ENCODE measurements around the gene ABCC2. TPM values are rescaled to one million over a fixed set of nuclear protein-coding genes. Genes with fewer than 3 reads are reported as not detected.
"Not testable (repeated sequence)": the region's sequence is repeated elsewhere in the genome, so short reads cannot be mapped to it uniquely, and the experiment has no call there.

ABCC2 gene
- total and polyA plus RNA-seq, 3 donors from 2014 or later: 0.81 to 4.3 (median 2.7) TPM

DNA sequence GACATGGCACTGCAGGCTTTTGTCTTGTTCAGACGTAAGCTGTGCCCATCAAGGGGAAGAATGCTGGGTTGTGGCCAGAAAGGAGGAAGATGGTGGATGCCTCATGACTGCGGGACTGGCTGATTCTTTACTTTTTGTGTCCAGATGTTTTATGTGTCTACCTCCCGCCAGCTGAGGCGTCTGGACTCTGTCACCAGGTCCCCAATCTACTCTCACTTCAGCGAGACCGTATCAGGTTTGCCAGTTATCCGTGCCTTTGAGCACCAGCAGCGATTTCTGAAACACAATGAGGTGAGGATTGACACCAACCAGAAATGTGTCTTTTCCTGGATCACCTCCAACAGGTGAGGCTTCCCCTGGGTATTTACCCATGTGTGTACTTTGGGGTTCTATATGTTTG is 53.5 kb downstream of the ABCC2 start:
- Histone ChIP-seq H3K27me3 (no peaks in the 10 kb centered on the region), H3K27ac (no peak overlapping the region), H3K4me1 (no peaks in the 10 kb centered on the region), H3K4me3 (no peak overlapping the region), H3K36me3 (ENCODE audit: low read depth, missing control alignments) (no peaks in the 10 kb centered on the region), H3K9me3 (no peaks in the 10 kb centered on the region)
- intact Hi-C loops (cut with DNase I; ENCODE audit: low total_unique reads): no loop called here
- no peak for DNase-seq
- WGBS, 2 donors: 95 to 98% methylated on average over 8 of the region's 8 CpGs
- TF ChIP-seq POLR2A (IDR thresholded peaks at IDR 0.05): no peak
- TF ChIP-seq, protein P1, sequence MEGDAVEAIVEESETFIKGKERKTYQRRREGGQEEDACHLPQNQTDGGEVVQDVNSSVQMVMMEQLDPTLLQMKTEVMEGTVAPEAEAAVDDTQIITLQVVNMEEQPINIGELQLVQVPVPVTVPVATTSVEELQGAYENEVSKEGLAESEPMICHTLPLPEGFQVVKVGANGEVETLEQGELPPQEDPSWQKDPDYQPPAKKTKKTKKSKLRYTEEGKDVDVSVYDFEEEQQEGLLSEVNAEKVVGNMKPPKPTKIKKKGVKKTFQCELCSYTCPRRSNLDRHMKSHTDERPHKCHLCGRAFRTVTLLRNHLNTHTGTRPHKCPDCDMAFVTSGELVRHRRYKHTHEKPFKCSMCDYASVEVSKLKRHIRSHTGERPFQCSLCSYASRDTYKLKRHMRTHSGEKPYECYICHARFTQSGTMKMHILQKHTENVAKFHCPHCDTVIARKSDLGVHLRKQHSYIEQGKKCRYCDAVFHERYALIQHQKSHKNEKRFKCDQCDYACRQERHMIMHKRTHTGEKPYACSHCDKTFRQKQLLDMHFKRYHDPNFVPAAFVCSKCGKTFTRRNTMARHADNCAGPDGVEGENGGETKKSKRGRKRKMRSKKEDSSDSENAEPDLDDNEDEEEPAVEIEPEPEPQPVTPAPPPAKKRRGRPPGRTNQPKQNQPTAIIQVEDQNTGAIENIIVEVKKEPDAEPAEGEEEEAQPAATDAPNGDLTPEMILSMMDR (IDR thresholded peaks at IDR 0.05): no peak

DNA sequence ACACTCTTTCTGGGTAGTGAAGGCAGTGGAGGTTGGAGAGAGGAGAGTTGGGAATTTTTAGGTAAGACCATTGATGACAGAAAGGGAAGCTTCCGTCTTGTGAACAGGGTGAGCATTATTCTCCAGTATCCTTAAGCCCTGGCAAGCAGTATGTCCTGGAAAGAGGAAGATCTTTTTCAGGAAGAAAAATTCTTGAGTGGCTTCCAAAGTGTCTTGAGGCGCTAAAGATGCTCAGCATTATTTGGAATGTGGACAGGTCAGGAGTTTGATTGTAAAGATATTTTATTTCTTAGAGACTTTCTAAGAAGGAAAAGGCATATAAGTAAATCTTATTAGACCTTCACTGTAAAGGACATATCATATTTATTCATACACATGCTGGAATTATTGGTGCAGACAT is 54.3 kb downstream of the ABCC2 start:
- intact Hi-C loops (cut with DNase I; ENCODE audit: low total_unique reads): no loop called here
- 51 to 75% methylated on average over 2 of the region's 2 CpGs for WGBS, 2 donors

DNA sequence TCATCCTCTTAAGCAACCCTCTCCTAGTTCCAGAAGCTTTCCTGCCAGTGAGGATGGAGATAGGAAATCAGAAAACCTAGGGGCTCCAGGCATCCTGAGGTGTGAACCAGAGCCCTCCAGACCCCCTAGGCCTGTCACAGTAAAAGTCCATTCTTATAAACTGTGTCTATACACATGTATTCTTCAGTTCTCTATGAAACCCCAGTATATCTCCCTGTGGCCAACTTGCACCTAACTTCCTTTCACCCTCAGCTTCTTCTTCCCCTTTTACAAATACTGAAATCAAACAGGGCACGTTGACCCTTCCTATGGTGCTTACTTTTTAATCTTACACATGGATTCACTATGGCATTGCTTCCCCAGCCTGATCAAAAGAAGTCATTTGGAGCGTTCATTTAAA is 58.4 kb downstream of the ABCC2 start:
- not testable (repeated sequence) for H3K36me3 ChIP-seq (ENCODE audit: low read depth, missing control alignments)
- WGBS, 2 donors: 63 to 92% methylated on average over 2 of the region's 2 CpGs
- intact Hi-C loops (cut with DNase I; ENCODE audit: low total_unique reads): loop anchor here (10.0 kb wide), 1 partner anchor 204 kb away; no protein-coding TSS in a partner anchor

More for the DNA sequence above, 54.3 kb downstream of the ABCC2 start:
- no peaks in the 10 kb centered on the region for H3K9me3 ChIP-seq
- no peaks in the 10 kb centered on the region for H3K4me1 ChIP-seq
- H3K36me3 ChIP-seq (ENCODE audit: low read depth, missing control alignments): no peaks in the 10 kb centered on the region
- no peak for DNase-seq
- no peak overlapping the region for H3K27ac ChIP-seq
- TF ChIP-seq, protein P1 (IDR thresholded peaks at IDR 0.05): no peak
- TF ChIP-seq POLR2A (IDR thresholded peaks at IDR 0.05): no peak
- no peaks in the 10 kb centered on the region for H3K27me3 ChIP-seq
- H3K4me3 ChIP-seq: no peak overlapping the region

DNA sequence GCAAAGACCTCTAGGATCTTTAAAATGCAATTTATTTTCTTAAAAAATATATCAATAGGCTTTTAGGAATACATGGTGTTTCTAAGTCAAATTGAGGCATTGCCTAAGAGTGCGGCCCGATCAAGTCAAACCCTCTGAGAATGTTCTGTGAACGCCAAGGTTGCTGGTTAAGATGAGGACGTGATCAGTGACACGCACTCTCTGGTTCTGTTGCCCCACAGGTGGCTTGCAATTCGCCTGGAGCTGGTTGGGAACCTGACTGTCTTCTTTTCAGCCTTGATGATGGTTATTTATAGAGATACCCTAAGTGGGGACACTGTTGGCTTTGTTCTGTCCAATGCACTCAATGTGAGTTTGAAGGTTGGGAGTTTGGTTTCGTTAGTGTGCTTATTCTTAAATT is 59.3 kb downstream of the ABCC2 start:
- intact Hi-C loops (cut with DNase I; ENCODE audit: low total_unique reads): loop anchor here (10.0 kb wide), 1 partner anchor 203 kb away; no protein-coding TSS in a partner anchor
- Histone ChIP-seq H3K27me3 (no peaks in the 10 kb centered on the region), H3K36me3 (ENCODE audit: low read depth, missing control alignments) (no peaks in the 10 kb centered on the region), H3K4me3 (no peak overlapping the region), H3K4me1 (peaks cover 8% of the 10 kb centered on the region), H3K27ac (no peak overlapping the region), H3K9me3 (no peaks in the 10 kb centered on the region)
- TF ChIP-seq POLR2A (IDR thresholded peaks at IDR 0.05): no peak
- TF ChIP-seq, protein P1 (IDR thresholded peaks at IDR 0.05): no peak
- no peak for DNase-seq
- 91 to 92% methylated on average over 7 of the region's 7 CpGs for WGBS, 2 donors

More for the DNA sequence above, 58.4 kb downstream of the ABCC2 start:
- H3K9me3 ChIP-seq, H3K4me3 ChIP-seq, H3K27me3 ChIP-seq, DNase-seq, H3K4me1 ChIP-seq, H3K27ac ChIP-seq: not testable (repeated sequence)

DNA sequence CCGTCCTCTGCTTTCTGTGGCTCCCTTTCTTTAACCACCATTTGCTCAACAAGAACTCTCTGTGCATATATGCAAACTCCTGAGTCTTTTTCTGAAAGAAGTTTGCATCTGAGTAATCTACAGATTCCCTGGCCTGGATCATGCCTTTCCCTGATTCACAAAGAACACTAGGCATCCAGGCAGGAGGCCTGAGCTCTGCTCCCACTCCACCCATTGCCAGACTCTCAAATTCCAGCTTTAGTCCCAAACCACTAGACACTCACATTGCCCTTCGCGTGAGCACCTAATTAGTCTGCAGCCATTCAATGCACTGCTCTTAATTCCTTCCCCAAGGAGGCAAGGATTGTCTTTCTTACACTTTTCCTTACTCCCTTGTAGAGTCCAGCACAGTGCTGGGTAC is 60.9 kb downstream of the ABCC2 start:
- no peak for TF ChIP-seq POLR2A (IDR thresholded peaks at IDR 0.05)
- TF ChIP-seq, protein P1 (IDR thresholded peaks at IDR 0.05): no peak
- 88 to 91% methylated on average over 3 of the region's 3 CpGs for WGBS, 2 donors
- Histone ChIP-seq H3K27ac (no peak overlapping the region), H3K4me1 (peaks cover 8% of the 10 kb centered on the region), H3K9me3 (no peaks in the 10 kb centered on the region), H3K4me3 (no peak overlapping the region), H3K27me3 (no peaks in the 10 kb centered on the region), H3K36me3 (ENCODE audit: low read depth, missing control alignments) (no peaks in the 10 kb centered on the region)
- no peak for DNase-seq
- intact Hi-C loops (cut with DNase I; ENCODE audit: low total_unique reads): loop anchor here (10.0 kb wide), 1 partner anchor 201 kb away; no protein-coding TSS in a partner anchor
